Left ventricle myocardium superior (tissue), 1 donor: ENCODE data around the gene AUNIP. TPM values are rescaled to one million over a fixed set of nuclear protein-coding genes. Genes with fewer than 3 reads are reported as not detected.

Source experiments
- ATAC-seq: fragments of 200-7000 bp; cut with Tn5 transposase; one replicate; pipeline ENCODE4 v1.9.1; 2020; ENCODE audit warnings: mild to moderate bottlenecking, moderate library complexity
- DNase-seq: peaks from one replicate; pipeline ENCODE4 v3.0.0-alpha.2; 2020
- intact Hi-C: fragments of 100-400 bp; cut with micrococcal nuclease; formaldehyde crosslinking; loops from one replicate; pipeline ENCODE4 v1.11.0; 2022
- total RNA-seq: library from RNA; stranded (reverse); fragmentation: NEBNext Ultra II Directional; extraction: Animal tissue kit (Norgen Biotek cat#: 25700); gene quantifications from one replicate; pipeline ENCODE4 v1.2.1, GENCODE V29; 2021
- donor health status: DM: no; HTN: yes; CAD: no; lungs with severe emphysema.

AUNIP gene
- total RNA-seq, 1 donor from 2014 or later = not detected

- intact Hi-C loops = no loop called here
Measured at GRCh38 chr1:25815208-25816111, 43.8 kb downstream of the AUNIP start.

GRCh38 chr1:25814549-25815087 is 44.6 kb downstream of the AUNIP start:
- ATAC-seq = no peak
- DNase-seq = no peak
- intact Hi-C loops = no loop called here

More at GRCh38 chr1:25815208-25816111, 43.8 kb downstream of the AUNIP start:
- DNase-seq (no peak), ATAC-seq (no peak)

- intact Hi-C loops = no loop called here
- no peak for ATAC-seq
- no peak for DNase-seq
Measured at GRCh38 chr1:25813734-25814471, 45.4 kb downstream of the AUNIP start.

- DNase-seq (no peak), ATAC-seq (no peak)
- intact Hi-C loops = no loop called here
Measured at GRCh38 chr1:25813071-25813733, 46.1 kb downstream of the AUNIP start.

GRCh38 chr1:25811384-25812082 is 47.7 kb downstream of the AUNIP start:
- DNase-seq (no peak), ATAC-seq (no peak)
- intact Hi-C loops = no loop called here

GRCh38 chr1:25810341-25811299 is 48.6 kb downstream of the AUNIP start:
- ATAC-seq (peak; percentile 58), DNase-seq (peak; percentile 86)
- intact Hi-C loops = no loop called here

- DNase-seq = no peak
- no peak for ATAC-seq
- intact Hi-C loops = no loop called here
Measured at GRCh38 chr1:25809929-25810328, 49.3 kb downstream of the AUNIP start.

- DNase-seq (no peak), ATAC-seq (no peak)
- intact Hi-C loops = no loop called here
Measured at GRCh38 chr1:25809283-25809926, 49.9 kb downstream of the AUNIP start.

- intact Hi-C loops = no loop called here
- ATAC-seq = no peak
- DNase-seq = no peak
Measured at GRCh38 chr1:25808481-25809244, 50.6 kb downstream of the AUNIP start.

- intact Hi-C loops = no loop called here
- ATAC-seq (peak; percentile 2), DNase-seq (no peak)
Measured at GRCh38 chr1:25807480-25808390, 51.5 kb downstream of the AUNIP start.

- intact Hi-C loops = no loop called here
- ATAC-seq (peak; percentile 19), DNase-seq (peak; percentile 56)
Measured at GRCh38 chr1:25806418-25806817, 52.8 kb downstream of the AUNIP start.

- DNase-seq (peak; percentile 68), ATAC-seq (peak; percentile 79)
- intact Hi-C loops = no loop called here
Measured at GRCh38 chr1:25805863-25806225, 53.4 kb downstream of the AUNIP start.

GRCh38 chr1:25804964-25805862 is 54.0 kb downstream of the AUNIP start:
- intact Hi-C loops = no loop called here
- ATAC-seq (no peak), DNase-seq (no peak)

- DNase-seq (no peak), ATAC-seq (no peak)
- intact Hi-C loops = no loop called here
Measured at GRCh38 chr1:25804244-25804963, 54.9 kb downstream of the AUNIP start.
